ENCODE results near the gene NDUFS8. TPM values are rescaled to one million over a fixed set of nuclear protein-coding genes. Genes with fewer than 3 reads are reported as not detected.

The NDUFS8 gene
- total and polyA plus RNA-seq, 2 donors (not counting 1 experiment from before 2014, with no cell fraction given): 73.9 to 84.6 TPM

- H3K9me3 ChIP-seq (ENCODE audit: control extremely low read depth in 1 of 3, control insufficient read depth in 2 of 3, insufficient read depth in 1 of 3, low read length in 2 of 3): no peaks in the 10 kb centered on the region
- H3K27me3 ChIP-seq (replicated peaks in 1 of 4; ENCODE audit: control extremely low read depth in 1 of 4, control insufficient read depth in 3 of 4, insufficient read depth in 4 of 4, low read length in 3 of 4): no peaks in the 10 kb centered on the region
- 97% methylated on average over 5 of the region's 5 CpGs for WGBS (ENCODE audit: insufficient coverage)
- DNase-seq: no peak
- no peak overlapping the region for H3K4me2 ChIP-seq (replicated peaks; ENCODE audit: low read depth, low read length, poor library complexity, severe bottlenecking)
- H3K27ac ChIP-seq (ENCODE audit: low read length in 2 of 2): no peak overlapping the region
- no peak overlapping the region for H3K9ac ChIP-seq (ENCODE audit: low read length)
- ChIA-PET CTCF (no interaction called here), POLR2A (no interaction called here)
- intact Hi-C loops (cut with micrococcal nuclease): no loop called here
- H3K27me3 Mint-ChIP-seq: no peaks in the 10 kb centered on the region
- H3K4me1 Mint-ChIP-seq: no peaks in the 10 kb centered on the region
- no peak overlapping the region for H3K27ac Mint-ChIP-seq
- no peak overlapping the region for H3K4me3 ChIP-seq (ENCODE audit: control extremely low read depth in 1 of 5, extremely low read depth in 1 of 5, insufficient read depth in 1 of 5, low read depth in 2 of 5, low read length in 4 of 5)
- H3K4me3 Mint-ChIP-seq: no peak overlapping the region
- no peaks in the 10 kb centered on the region for H4K20me1 ChIP-seq (ENCODE audit: control insufficient read depth, insufficient read depth, low read length, poor library complexity, severe bottlenecking)
- no peak overlapping the region for H2AFZ ChIP-seq (ENCODE audit: insufficient read depth, low read depth, low read length, poor library complexity, severe bottlenecking)
- no peaks in the 10 kb centered on the region for H3K9me3 Mint-ChIP-seq (ENCODE audit: insufficient read depth)
- peaks cover 0 to 40% of the 10 kb centered on the region in 2 experiments for H3K36me3 ChIP-seq (replicated peaks in 1 of 2; ENCODE audit: control extremely low read depth in 1 of 2, control insufficient read depth in 1 of 2, extremely low read depth in 1 of 2, insufficient read depth in 2 of 2, low read length in 1 of 2)
- H3K4me1 ChIP-seq (ENCODE audit: control insufficient read depth in 2 of 2, insufficient read depth in 2 of 2, low read length in 2 of 2): no peaks in the 10 kb centered on the region
- no peak for ATAC-seq (ENCODE audit: low read depth)
- no peaks in the 10 kb centered on the region for H3K79me2 ChIP-seq (ENCODE audit: control insufficient read depth, insufficient read depth, low read length)
- TF ChIP-seq CTCF (IDR thresholded peaks at IDR 0.05): no peak
- no peak for TF ChIP-seq EZH2 (IDR thresholded peaks at IDR 0.05; ENCODE audit: borderline replicate concordance, insufficient read depth, low read depth, low read length, poor library complexity, severe bottlenecking)
Observed at GRCh38 chr11:68065841-68066240, 35.4 kb downstream of the NDUFS8 start.

- Histone ChIP-seq H3K9me3 (ENCODE audit: control extremely low read depth in 1 of 3, control insufficient read depth in 2 of 3, insufficient read depth in 1 of 3, low read length in 2 of 3) (no peaks in the 10 kb centered on the region), H3K79me2 (ENCODE audit: control insufficient read depth, insufficient read depth, low read length) (no peaks in the 10 kb centered on the region), H3K4me2 (replicated peaks; ENCODE audit: low read depth, low read length, poor library complexity, severe bottlenecking) (no peak overlapping the region), H3K27ac (ENCODE audit: low read length in 2 of 2) (no peak overlapping the region), H2AFZ (ENCODE audit: insufficient read depth, low read depth, low read length, poor library complexity, severe bottlenecking) (no peak overlapping the region), H4K20me1 (ENCODE audit: control insufficient read depth, insufficient read depth, low read length, poor library complexity, severe bottlenecking) (no peaks in the 10 kb centered on the region), H3K4me3 (ENCODE audit: control extremely low read depth in 1 of 5, extremely low read depth in 1 of 5, insufficient read depth in 1 of 5, low read depth in 2 of 5, low read length in 4 of 5) (no peak overlapping the region), H3K9ac (ENCODE audit: low read length) (no peak overlapping the region), H3K36me3 (replicated peaks in 1 of 2; ENCODE audit: control extremely low read depth in 1 of 2, control insufficient read depth in 1 of 2, extremely low read depth in 1 of 2, insufficient read depth in 2 of 2, low read length in 1 of 2) (peaks cover 0 to 37% of the 10 kb centered on the region in 2 experiments), H3K4me1 (ENCODE audit: control insufficient read depth in 2 of 2, insufficient read depth in 2 of 2, low read length in 2 of 2) (peaks cover 0 to 9% of the 10 kb centered on the region in 2 donors), H3K27me3 (replicated peaks in 1 of 4; ENCODE audit: control extremely low read depth in 1 of 4, control insufficient read depth in 3 of 4, insufficient read depth in 4 of 4, low read length in 3 of 4) (no peaks in the 10 kb centered on the region)
- Mint-ChIP-seq H3K4me3 (no peak overlapping the region), H3K27ac (no peak overlapping the region), H3K27me3 (no peaks in the 10 kb centered on the region), H3K4me1 (peaks cover 9% of the 10 kb centered on the region), H3K9me3 (ENCODE audit: insufficient read depth) (no peaks in the 10 kb centered on the region)
- 97% methylated on average over 3 of the region's 3 CpGs for WGBS (ENCODE audit: insufficient coverage)
- intact Hi-C loops (cut with micrococcal nuclease): no loop called here
- ATAC-seq (ENCODE audit: low read depth) (no peak), DNase-seq (no peak)
- CTCF ChIA-PET: no interaction called here
- no peak for TF ChIP-seq CTCF (IDR thresholded peaks at IDR 0.05)
- TF ChIP-seq EZH2 (IDR thresholded peaks at IDR 0.05; ENCODE audit: borderline replicate concordance, insufficient read depth, low read depth, low read length, poor library complexity, severe bottlenecking): no peak
- POLR2A ChIA-PET: no interaction called here
Observed at GRCh38 chr11:68066742-68067141, 36.3 kb downstream of the NDUFS8 start.

Measured in B cell (primary cell).